ENCODE results near the gene CPA4.

The CPA4 gene

GRCh38 chr7:130345725-130346124 is 52.8 kb downstream of the CPA4 start:
- no peak for DNase-seq

- no peak for DNase-seq
Measured at GRCh38 chr7:130346177-130346905, 53.4 kb downstream of the CPA4 start.

- DNase-seq: no peak
Measured at GRCh38 chr7:130346941-130347340, 54.0 kb downstream of the CPA4 start.

- no peak for DNase-seq
Measured at GRCh38 chr7:130349911-130350782, 57.2 kb downstream of the CPA4 start.

GRCh38 chr7:130350945-130351790 is 58.2 kb downstream of the CPA4 start:
- DNase-seq: no peak

- no peak for DNase-seq
Measured at GRCh38 chr7:130351791-130352090, 58.8 kb downstream of the CPA4 start.

- no peak for DNase-seq
Measured at GRCh38 chr7:130352194-130353074, 59.5 kb downstream of the CPA4 start.

GRCh38 chr7:130353196-130353595 is 60.2 kb downstream of the CPA4 start:
- DNase-seq: no peak

GRCh38 chr7:130356121-130356875 is 63.3 kb downstream of the CPA4 start:
- DNase-seq: no peak

- no peak for DNase-seq
Measured at GRCh38 chr7:130356876-130357611, 64.1 kb downstream of the CPA4 start.

- no peak for DNase-seq
Measured at GRCh38 chr7:130358471-130358870, 65.5 kb downstream of the CPA4 start.

GRCh38 chr7:130359276-130359857 is 66.4 kb downstream of the CPA4 start:
- no peak for DNase-seq

- DNase-seq: no peak
Measured at GRCh38 chr7:130360518-130360917, 67.6 kb downstream of the CPA4 start.

GRCh38 chr7:130361681-130362080 is 68.7 kb downstream of the CPA4 start:
- no peak for DNase-seq

- no peak for DNase-seq
Measured at GRCh38 chr7:130362251-130362816, 69.4 kb downstream of the CPA4 start.

GRCh38 chr7:130363026-130363847 is 70.3 kb downstream of the CPA4 start:
- DNase-seq: no peak

- DNase-seq: no peak
Measured at GRCh38 chr7:130364451-130364850, 71.5 kb downstream of the CPA4 start.

GRCh38 chr7:130365088-130365487 is 72.1 kb downstream of the CPA4 start:
- no peak for DNase-seq

Measured in effector CD8-positive, alpha-beta T cell (primary cell).